Measurements from ENCODE around the gene USP47. TPM values are rescaled to one million over a fixed set of nuclear protein-coding genes. Genes with fewer than 3 reads are reported as not detected.

The USP47 gene
- total and polyA plus RNA-seq, 9 of the 15 experiments (the other 6 are each of a cell fraction or from before 2014, with no cell fraction given) = 13.1 to 63.6 (median 34.7) TPM

GRCh38 chr11:11998091-11998781 is 156.5 kb downstream of the USP47 start:
- no peaks in the 10 kb centered on the region; the same call in 1 of the 2 replicates for H4K20me1 ChIP-seq (replicated peaks; ENCODE audit: control insufficient read depth, insufficient read depth, low read length)
- H3K27me3 ChIP-seq (ENCODE audit: control insufficient read depth in 2 of 2, insufficient read depth in 2 of 2, low read length in 2 of 2) = peaks cover 66 to 69% of the 10 kb centered on the region in 2 experiments
- TF ChIP-seq FOSL1 (tag; conservative IDR thresholded peaks at IDR 0.05) (peak; percentile 36; the same call in 1 of the 2 replicates), DPF2 (IDR thresholded peaks at IDR 0.05) (no peak)
- H3K9ac ChIP-seq (ENCODE audit: insufficient read depth in 1 of 2, low read depth in 2 of 2, low read length in 2 of 2) = no peak overlapping the region
- no peak for DNase-seq (ENCODE audit: extremely low read depth in 1 of 4, low spot score in 3 of 4)
- in situ Hi-C loops (cut with MboI) (no loop called here), intact Hi-C loops (cut with micrococcal nuclease) (no loop called here)
- H2AFZ ChIP-seq (ENCODE audit: low read depth, low read length) = no peak overlapping the region
- H3K36me3 ChIP-seq (ENCODE audit: control insufficient read depth, insufficient read depth, low read length) = no peaks in the 10 kb centered on the region
- H3K4me1 ChIP-seq (replicated peaks in 1 of 2; ENCODE audit: control insufficient read depth in 2 of 2, insufficient read depth in 2 of 2, low read length in 2 of 2) = no peaks in the 10 kb centered on the region
- no peak overlapping the region for H3K27ac ChIP-seq (ENCODE audit: extremely low read depth, low read depth, low read length)
- ChIA-PET POLR2A (no interaction called here), CTCF (ENCODE audit: low intra/inter-chr PET ratio) (no interaction called here)
- H3K4me3 ChIP-seq = no peak overlapping the region
- no peaks in the 10 kb centered on the region for H3K9me3 ChIP-seq (replicated peaks; ENCODE audit: control insufficient read depth, insufficient read depth, low read depth, low read length)
- no peak for ATAC-seq
- H3K79me2 ChIP-seq (ENCODE audit: control insufficient read depth, insufficient read depth, low read length) = no peaks in the 10 kb centered on the region
- no peak overlapping the region for H3K4me2 ChIP-seq (ENCODE audit: insufficient read depth, low read length)
- no peak for FAIRE-seq
- no peaks in the 10 kb centered on the region for H3K9me1 ChIP-seq (ENCODE audit: control insufficient read depth, insufficient read depth, low read length)
- WGBS (ENCODE audit: insufficient coverage, low coverage, missing lambda C conversion rate) = under 1% methylated on average over 8 of the region's 8 CpGs
- BruUV-seq (replicated peaks) = no TSS peak

DNA sequence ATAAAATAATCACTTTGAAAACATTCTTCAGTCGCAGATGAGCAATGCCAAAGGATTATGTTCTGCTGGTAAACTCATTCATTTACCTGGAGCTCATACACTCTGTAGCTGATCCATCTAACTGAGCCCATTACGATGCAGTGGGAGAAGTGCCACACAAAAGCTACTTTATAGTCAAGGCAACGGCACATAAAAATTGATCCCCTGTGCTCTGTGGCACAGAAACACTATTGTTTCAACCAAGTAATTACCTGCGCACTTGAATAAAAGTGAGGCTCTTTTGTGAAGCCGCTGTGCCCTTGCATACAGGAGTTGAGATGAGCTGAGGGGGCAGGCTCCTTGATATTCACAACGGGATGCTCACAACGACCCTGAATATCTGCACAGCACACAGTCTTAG is 159.4 kb downstream of the USP47 start:
- FAIRE-seq (no peak), DNase-seq (ENCODE audit: extremely low read depth in 1 of 4, low spot score in 3 of 4) (no peak), ATAC-seq (no peak)
- H2AFZ ChIP-seq (ENCODE audit: low read depth, low read length) = no peak overlapping the region
- H3K4me2 ChIP-seq (ENCODE audit: insufficient read depth, low read length) = no peak overlapping the region
- peaks cover 47 to 55% of the 10 kb centered on the region in 2 experiments for H3K27me3 ChIP-seq (ENCODE audit: control insufficient read depth in 2 of 2, insufficient read depth in 2 of 2, low read length in 2 of 2)
- ChIA-PET CTCF (ENCODE audit: low intra/inter-chr PET ratio) (no interaction called here), POLR2A (interaction anchor here (0.6 to 1.4 kb wide), 4 partner anchors 11 to 763 kb away, joined by 3 to 5 read pairs (median 4); no protein-coding TSS in a partner anchor)
- 2% methylated on average over 7 of the region's 7 CpGs for WGBS (ENCODE audit: insufficient coverage, low coverage, missing lambda C conversion rate)
- intact Hi-C loops (cut with micrococcal nuclease) = no loop called here
- H3K79me2 ChIP-seq (ENCODE audit: control insufficient read depth, insufficient read depth, low read length) = no peaks in the 10 kb centered on the region
- H3K4me3 ChIP-seq = no peak overlapping the region
- H3K9me1 ChIP-seq (ENCODE audit: control insufficient read depth, insufficient read depth, low read length) = no peaks in the 10 kb centered on the region
- in situ Hi-C loops (cut with MboI) = no loop called here
- no TSS peak for BruUV-seq (replicated peaks)
- H3K27ac ChIP-seq (ENCODE audit: extremely low read depth, low read depth, low read length) = no peak overlapping the region
- no peaks in the 10 kb centered on the region for H3K4me1 ChIP-seq (replicated peaks in 1 of 2; ENCODE audit: control insufficient read depth in 2 of 2, insufficient read depth in 2 of 2, low read length in 2 of 2)
- H4K20me1 ChIP-seq (replicated peaks; ENCODE audit: control insufficient read depth, insufficient read depth, low read length) = no peaks in the 10 kb centered on the region
- no peaks in the 10 kb centered on the region for H3K36me3 ChIP-seq (ENCODE audit: control insufficient read depth, insufficient read depth, low read length)
- no peak overlapping the region for H3K9ac ChIP-seq (ENCODE audit: insufficient read depth in 1 of 2, low read depth in 2 of 2, low read length in 2 of 2)
- no peaks in the 10 kb centered on the region for H3K9me3 ChIP-seq (replicated peaks; ENCODE audit: control insufficient read depth, insufficient read depth, low read depth, low read length)
- TF ChIP-seq ZNF695 (CRISPR knock-in tag; IDR thresholded peaks at IDR 0.05) (no peak), ZNF3 (CRISPR knock-in tag; IDR thresholded peaks at IDR 0.05) (no peak)
- TF ChIP-seq, protein P1, sequence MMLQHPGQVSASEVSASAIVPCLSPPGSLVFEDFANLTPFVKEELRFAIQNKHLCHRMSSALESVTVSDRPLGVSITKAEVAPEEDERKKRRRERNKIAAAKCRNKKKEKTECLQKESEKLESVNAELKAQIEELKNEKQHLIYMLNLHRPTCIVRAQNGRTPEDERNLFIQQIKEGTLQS (IDR thresholded peaks at IDR 0.05) = no peak
- TF ChIP-seq, protein P1 (CRISPR knock-in tag; conservative IDR thresholded peaks at IDR 0.05) = no peak
